ENCODE data around the gene HDAC9.

HDAC9 gene

DNA sequence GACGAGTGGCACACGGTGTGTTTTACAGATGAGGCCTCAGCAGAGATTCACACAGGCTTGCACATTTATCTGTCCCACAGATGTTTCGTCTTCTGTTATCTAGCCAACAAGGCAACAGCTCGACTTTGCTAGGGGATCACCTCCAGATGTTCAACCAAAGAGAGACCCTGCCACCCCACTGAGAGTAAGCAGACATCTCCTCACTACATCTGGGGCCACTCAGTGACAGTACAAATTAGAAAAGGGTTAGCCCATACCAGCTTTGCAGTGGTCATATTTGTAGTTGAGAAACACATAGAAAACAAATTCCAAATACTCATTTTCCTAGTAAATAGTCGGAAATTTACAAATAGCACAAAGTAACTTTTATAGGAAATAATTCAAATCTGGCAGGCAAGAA lies 164.2 kb downstream of the HDAC9 start:
- no peak for DNase-seq (ENCODE audit: low read depth)

DNA sequence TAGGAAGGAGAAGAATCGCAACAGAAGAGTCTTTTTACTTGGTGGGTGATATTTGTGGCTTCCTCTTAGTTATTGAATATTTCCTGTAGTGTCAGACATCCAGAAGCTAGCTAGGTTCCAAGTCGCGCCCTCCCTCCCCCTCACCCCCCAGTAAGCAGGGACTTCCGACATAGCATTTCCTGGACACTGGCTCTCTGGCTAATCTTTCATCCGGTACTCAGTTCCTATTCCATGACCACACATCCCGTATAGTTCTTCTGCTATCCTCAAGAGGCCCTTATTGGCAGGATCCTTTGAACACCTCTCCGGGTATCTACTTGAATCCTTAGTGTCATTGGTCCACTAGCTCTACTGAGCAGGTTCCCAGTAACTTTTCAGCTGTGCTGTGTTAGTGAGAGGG lies 167.8 kb downstream of the HDAC9 start:
- no peak for DNase-seq (ENCODE audit: low read depth)

DNA sequence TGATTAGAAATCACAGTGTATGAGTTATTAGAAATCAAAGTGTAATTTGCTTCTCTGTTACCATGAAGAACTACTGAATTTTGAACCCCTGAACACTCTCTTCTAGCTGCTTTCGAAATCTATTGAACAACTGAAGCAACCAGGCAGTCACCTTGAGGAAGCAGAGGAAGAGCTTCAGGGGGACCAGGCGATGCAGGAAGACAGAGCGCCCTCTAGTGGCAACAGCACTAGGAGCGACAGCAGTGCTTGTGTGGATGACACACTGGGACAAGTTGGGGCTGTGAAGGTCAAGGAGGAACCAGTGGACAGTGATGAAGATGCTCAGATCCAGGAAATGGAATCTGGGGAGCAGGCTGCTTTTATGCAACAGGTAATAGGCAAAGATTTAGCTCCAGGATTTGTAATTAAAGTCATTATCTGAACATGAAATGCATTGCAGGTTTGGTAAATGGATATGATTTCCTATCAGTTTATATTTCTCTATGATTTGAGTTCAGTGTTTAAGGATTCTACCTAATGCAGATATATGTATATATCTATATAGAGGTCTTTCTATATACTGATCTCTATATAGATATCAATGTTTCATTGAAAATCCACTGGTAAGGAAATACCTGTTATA lies 170.7 kb downstream of the HDAC9 start:
- DNase-seq (ENCODE audit: low read depth): peak; percentile 55

DNA sequence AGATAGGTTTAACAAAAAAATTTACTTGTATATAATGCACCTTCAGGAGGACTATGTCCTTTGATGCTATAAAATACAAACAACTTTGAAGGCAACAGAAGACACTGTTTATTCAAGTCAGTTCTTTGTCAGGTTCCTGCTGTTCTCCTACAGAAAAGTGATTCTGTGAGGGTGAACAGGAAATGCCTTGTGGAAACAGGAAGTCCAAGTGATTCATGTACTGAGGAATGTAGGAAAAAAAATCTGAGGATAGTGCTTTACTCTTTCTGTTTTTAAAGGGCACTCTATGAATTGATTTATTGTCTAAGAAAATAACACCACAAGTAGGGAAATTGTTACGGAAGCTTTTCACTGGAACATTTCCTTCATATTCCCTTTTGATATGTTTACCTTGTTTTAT lies 171.9 kb downstream of the HDAC9 start:
- peak; percentile 30 for DNase-seq (ENCODE audit: low read depth)

DNA sequence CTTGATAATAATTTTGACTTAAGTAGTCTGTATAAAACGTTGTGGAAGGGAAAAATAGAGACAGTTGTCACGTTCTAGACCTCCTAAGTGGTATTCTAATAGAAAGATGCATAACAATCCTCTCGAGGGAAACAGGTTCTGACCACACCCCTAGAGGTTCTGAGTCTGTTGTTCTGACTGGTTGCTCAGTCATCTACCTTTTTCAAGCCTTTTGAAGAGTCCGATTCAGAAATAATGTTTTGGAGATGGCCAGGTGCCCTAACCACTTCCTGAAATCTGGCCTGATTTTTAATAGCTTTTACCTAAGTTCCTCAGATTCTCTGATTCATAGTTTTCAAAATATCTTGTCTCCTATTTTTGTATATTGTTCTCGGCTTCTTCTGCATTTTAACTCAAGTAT lies 175.6 kb downstream of the HDAC9 start:
- DNase-seq (ENCODE audit: low read depth): no peak

DNA sequence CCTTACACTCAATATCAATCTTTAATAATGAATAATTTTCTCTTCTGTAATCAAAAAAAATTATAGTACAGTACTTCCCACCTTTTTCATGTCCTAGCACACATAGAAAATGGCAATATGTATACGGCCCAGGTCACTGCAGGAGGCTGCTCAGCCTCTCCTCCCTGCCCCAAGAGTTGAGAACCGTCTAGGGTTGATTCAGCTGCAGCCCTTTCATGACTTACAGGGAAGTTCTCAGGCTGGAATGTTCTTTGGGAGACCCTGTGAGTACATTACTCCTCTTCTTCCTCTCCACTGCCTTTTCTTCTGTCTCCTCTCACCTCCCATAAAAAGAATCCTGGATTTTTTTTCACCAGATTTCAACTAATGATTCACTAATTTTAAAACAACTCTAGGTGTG lies 180.0 kb downstream of the HDAC9 start:
- no peak for DNase-seq (ENCODE audit: low read depth)

DNA sequence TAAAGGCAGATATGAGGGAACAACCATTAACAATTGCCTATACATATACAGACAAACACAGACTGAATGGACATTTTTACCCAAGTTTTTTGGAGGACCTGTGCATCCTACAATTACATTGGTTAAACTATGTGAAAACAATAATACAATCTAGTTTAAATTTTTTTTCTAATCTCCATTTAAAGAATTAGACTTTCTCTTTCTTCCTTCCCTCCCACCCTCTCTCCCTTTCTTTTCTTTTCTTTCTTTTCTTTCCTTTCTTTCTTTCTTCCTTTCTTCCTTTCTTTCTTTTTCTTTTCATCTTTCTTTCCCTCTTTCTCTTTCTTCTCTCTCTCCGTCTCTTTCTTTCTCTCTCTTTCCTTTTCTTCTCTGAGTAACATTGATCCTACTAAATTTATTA lies 183.7 kb downstream of the HDAC9 start:
- no peak for DNase-seq (ENCODE audit: low read depth)

DNA sequence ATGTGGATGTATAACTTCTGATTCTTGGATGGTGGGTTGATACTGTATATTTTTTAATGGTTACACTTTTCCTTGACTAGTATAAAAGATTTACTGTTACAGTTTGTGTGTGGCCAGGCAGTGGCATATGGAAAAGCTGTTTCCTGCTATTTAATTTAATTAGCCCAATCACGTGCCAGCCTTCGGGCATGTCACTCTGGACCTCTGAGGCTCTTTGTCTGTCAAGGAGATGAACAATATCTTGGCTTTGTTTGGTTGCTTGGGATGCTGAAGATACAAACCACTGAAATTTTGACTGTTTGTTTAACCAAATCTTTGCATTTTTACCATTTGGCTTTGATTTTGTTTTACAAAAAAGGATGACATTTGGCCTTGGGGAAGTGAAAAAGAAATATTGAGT lies 185.0 kb downstream of the HDAC9 start:
- no peak for DNase-seq (ENCODE audit: low read depth)

DNA sequence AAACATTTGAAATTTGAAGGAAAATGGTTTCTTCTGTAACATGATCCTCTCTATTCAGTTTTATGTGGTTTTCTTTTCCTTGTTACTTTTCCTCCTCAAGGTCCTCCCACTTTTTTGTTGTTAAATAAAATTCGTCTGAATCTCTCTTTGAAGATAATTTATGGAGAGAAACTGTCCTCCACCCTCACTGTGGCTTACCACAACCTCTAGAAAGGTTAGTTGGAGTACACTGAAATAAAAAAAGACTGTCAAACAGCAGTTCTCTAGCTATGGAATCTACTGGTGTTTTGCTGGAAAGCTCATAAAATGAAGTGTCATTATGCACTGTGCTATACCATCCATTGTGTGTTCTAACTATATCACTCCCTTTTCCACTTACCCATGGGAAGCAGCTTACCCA lies 189.4 kb downstream of the HDAC9 start:
- DNase-seq (ENCODE audit: low read depth): no peak

DNA sequence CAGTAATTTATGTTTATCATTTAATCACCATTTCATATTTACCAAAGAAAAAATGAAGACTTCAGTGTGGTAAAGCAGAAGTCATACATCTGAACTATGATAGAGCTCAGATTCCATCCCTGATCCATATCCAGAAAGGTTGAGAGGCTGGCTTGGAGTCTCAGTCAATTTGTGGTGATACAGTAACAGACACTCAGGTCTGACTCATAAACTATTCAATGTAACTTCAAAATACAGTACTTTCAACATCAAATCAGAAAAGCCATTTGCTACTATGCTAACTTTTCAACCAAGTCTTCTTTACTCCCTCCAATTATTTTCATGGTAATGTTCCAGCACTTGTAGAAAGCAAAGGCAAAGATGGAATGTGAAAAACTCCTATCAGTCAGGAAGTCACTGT lies 190.4 kb downstream of the HDAC9 start:
- DNase-seq (ENCODE audit: low read depth): peak; percentile 47

DNA sequence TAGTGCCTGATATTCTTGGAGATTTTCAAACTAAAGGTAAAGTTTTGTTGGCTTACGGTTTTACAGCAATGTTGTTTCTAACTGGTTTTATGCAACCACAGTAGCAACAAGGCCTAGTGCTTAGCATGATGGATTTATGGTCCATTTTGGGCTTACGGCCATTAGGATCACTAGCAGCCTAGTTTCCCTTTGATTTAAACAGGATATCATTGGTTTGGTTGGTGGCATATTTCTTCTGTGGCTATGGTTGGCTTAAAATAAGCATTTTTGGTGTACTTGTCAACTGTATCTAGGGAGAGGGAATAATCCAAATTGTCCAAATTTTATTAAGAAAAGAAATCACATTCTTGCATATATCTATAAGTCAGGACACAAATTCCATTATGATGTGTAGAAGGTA lies 194.0 kb downstream of the HDAC9 start:
- DNase-seq (ENCODE audit: low read depth): peak; percentile 79

DNA sequence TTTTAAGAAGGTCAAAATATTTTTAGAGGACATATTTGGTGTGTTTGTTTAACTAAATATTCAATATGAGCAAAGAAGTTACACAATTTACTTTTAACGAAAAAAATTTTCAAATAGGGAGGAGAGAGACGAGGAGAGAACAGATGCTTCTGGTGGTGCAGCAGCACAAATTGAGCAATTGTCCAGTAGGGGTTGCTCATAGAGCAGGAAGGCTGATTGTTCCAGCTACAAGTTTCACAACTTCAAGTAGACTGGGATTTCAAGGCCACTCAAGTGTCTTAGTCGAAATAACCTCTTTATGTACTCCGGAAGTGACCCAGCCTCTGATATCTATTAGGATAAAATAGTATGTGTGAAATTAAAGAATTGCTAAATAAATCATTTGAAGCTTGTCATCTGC lies 197.9 kb downstream of the HDAC9 start:
- DNase-seq (ENCODE audit: low read depth): peak; percentile 87

DNA sequence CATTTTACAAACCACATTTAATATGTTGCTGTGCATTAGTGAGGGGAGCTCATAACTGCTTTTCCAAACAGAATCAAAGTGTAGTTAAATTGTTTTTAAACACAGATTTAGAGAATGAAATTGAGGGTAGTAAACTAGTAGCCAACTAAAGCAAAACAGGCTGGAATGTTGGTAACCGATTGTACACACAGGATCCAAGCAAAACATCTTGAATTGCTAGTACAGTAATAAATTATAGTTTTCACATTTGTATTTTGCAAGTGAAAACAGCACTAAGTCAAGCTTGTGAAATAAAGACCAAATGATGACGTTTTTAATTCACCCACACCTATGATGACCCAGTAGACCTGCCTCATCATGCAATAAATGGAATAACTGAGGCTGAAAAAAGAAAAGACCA lies 198.3 kb downstream of the HDAC9 start:
- DNase-seq (ENCODE audit: low read depth): peak; percentile 42

DNA sequence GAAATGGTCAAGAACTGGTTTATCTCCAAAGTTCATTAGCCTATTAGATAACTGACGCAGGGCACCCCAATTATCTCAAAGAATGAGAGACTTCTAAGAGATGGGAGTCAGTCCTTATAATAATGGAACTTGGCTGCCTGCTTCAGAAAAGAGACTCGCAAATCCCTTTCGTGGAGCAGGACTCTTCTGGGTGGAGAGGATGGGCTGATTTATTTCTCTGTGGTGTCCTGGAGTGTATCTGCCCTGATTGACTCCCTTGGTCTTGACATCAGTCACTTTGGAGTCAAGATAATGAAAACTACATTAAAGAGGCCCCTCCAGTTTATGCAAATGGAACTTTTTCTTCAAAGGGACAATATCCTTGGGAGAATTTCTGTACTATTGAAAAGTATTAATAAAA lies 198.9 kb downstream of the HDAC9 start:
- no peak for DNase-seq (ENCODE audit: low read depth)

DNA sequence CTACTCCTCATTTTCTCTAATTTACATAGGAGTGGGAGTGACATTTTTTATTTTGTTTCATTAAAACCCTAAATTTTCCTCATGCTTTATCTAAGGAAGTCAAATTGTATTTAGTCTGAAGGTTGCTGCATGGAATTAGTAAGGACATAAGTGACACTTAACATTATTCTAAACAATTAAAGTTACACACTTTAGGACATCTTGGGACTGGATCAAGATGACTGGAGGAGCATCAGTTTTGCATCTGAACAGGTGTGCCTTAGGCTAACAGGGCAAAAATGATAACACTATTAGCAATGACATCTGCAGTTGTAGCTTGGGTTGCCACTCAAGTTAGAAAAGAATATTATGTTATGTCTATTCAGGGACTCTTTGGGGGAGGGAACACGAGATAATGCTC lies 199.4 kb downstream of the HDAC9 start:
- no peak for DNase-seq (ENCODE audit: low read depth)

DNA sequence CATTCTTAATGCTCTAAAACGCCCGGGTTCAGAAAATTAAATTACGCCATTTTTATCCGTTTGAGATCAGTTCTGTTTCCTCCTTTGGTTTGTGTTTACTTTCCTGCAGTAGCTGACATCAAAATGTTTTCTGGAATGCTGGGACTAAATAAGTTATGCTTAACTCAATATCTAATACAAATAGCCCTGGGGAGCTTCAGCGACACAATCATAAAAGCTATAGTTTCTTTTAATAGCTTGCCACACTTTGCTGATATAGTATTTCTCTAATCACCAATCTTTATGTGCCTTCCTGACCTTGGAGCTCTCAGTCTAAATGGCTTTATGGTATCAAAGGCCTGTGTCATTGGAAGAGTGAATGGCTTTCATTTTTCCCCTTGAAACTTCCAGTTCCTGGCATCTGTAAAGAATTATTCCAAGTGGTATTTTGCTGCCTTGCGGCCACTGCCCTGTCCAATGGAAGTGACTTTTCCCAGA lies 202.7 kb downstream of the HDAC9 start:
- DNase-seq (ENCODE audit: low read depth): no peak

DNA sequence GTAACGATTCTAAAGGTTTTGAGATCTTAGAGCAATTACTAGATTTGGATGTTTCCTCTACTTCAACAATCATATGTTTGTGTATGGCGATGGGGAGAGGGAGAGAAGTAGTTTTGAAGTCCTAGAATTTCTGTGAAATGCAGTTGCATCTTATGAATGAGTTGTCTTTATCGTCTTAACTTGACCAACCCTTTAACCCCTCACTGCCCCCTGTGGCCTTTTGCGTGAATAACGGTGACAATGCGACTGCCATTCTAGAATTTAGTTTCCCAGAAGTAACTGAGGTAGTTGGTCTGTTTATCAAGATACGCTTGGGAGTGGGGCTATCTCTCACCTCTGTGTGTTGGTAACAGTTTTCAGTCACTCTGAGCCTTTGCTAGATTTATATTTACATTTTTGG lies 204.6 kb downstream of the HDAC9 start:
- no peak for DNase-seq (ENCODE audit: low read depth)

DNA sequence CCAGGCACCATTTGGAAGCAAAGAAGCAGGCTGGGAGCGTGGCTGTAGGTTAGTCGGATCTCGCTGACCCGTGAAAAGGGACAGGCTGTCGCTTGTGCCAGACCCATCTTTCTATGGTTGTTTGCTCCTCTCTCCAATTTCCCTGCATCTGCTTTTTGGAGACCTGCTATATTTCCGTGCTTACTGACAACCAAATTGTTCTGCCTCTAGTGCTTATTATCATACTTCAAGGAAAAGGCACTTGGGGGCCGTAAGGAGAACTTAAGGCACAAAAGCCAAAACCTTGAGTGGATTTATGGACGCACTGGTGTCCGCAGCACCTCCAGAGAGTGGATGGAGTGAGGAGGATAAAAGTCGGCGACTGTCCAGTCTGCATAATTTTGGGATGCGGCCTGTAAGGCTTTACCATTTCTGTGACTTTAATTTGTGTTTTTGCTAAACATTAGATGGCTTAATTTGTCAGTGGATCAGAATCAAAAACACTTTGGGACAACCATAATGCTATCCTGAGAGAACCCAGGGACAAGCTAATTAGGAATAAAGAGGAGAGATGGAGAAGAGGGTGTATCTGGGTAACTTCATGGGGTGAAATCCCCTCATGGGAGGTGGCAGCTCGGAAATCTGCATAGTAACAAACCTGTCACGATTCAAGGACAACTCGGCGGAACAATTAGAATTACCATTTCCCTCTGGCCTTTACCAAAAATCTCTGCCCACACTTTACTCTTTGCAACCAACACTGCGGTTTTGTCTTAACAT lies 206.7 kb downstream of the HDAC9 start:
- DNase-seq (ENCODE audit: low read depth): no peak

DNA sequence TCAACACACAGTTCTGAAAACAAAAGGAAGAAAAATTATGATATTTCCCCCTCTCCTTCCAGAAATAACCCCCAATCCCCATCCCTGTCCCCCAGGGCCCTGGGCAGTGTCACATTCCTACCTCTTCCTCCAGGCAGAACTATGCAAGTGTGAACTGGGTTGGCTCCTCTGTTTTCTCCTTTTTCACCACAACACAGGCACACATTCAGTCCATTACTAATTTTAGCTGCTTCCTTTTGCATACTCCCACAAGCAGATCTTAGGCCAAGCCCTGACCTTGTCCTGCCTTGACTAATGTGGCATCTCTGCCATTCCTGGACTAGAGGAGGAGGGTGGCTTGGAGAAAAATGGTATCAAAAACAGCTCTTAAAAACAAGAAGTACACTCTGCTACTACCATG lies 208.1 kb downstream of the HDAC9 start:
- DNase-seq (ENCODE audit: low read depth): no peak

DNA sequence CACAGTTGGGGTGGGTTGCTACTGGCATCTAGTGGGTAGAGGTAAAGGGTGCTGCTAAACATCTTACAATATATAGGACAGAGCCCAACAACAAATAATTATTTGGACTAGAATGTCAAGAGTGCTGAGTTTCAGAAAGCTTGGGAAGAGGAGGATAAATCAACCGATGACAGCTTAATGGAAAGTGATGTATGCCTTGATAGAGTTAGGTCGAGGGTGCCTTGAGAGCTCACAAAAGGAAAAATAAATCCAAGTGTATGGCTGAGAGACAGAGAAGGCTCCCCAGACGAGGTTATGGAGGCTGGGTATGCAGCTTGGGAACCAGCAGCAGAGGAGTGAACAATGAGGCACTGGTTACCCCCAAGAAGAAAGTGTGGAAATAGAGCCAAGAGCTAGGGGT lies 211.1 kb downstream of the HDAC9 start:
- DNase-seq (ENCODE audit: low read depth): no peak

DNA sequence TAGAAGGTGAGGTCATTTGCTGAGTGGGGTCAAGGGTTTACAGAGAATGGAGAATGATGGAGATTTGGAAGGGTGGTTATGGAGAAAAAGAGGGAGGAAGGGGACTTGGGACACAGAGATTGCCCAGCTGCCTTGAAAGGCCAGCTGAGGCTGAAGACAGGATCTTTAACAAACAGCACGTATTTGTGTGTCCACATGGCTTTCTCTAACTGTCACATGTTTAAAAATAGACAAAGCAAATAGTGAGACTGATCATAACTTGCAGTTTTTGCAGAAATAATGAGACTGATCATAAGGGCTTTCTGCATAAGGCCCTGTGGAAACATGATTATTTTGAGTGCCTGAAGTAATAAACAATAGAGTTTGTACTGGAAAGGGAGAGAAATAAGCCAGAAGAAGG lies 212.7 kb downstream of the HDAC9 start:
- DNase-seq (ENCODE audit: low read depth): no peak

DNA sequence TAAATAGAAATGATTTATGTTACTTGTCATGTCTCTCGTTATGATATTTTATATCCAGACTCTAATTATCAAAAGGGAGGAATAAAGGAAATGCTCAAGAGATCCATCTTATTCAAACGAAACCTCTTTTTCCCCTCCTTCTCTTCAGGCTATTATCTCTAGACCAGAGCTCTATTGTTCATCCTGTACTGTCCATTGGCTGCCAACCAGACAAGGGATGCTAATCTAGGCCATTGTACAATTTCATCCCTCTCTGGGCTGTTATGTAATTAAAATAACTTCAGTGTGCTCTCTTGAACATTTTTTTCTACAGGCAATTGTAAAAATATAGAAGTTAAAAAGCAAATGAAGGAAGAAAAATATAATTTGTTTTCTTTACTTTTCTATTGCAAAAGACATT lies 220.4 kb downstream of the HDAC9 start:
- no peak for DNase-seq (ENCODE audit: low read depth)

DNA sequence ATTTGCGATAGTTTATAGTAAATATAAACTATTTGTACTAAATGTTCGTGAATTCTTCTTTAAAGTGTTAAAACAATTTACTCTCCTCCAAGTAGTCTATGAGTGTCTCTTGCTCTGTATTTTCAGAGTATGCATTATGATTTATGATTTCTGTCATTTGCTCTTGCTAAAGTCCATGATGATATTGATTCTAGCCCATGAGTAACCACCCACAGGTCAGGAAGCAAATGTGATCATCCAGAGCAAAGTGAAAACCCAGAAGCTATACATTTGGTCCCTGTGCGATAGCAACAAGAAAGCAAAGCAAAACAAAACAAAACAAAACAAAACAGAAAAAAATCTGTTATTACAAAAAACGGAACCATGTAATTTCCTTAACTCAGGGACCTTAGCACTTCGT lies 225.9 kb downstream of the HDAC9 start:
- DNase-seq (ENCODE audit: low read depth): no peak

DNA sequence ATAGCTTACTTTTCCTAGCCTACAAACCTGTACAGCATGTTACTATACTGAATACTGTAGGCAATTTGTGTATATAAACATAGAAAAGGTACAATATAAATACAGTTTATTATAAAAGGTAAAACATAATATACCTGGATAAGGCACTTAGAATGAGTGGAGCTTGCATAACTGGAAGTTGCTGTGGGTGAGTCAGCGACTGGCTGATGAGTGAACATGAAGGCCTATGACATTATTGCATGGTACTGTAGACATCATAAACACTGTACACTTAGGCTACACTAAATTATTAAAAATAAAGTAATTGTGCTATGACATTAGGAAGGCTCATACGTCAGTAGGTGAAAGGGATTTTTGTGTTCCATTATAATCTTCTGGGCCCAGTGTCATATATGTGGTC lies 228.8 kb downstream of the HDAC9 start:
- no peak for DNase-seq (ENCODE audit: low read depth)

All from stromal cell of bone marrow (primary cell).